Cortex of kidney (tissue), 1 donor: Measurements from ENCODE around the gene CHI3L1.

Experiments
- DNase-seq: peaks from one replicate; lab custom pipeline; 2025; lab: John Stamatoyannopoulos, UW

The CHI3L1 gene

DNA sequence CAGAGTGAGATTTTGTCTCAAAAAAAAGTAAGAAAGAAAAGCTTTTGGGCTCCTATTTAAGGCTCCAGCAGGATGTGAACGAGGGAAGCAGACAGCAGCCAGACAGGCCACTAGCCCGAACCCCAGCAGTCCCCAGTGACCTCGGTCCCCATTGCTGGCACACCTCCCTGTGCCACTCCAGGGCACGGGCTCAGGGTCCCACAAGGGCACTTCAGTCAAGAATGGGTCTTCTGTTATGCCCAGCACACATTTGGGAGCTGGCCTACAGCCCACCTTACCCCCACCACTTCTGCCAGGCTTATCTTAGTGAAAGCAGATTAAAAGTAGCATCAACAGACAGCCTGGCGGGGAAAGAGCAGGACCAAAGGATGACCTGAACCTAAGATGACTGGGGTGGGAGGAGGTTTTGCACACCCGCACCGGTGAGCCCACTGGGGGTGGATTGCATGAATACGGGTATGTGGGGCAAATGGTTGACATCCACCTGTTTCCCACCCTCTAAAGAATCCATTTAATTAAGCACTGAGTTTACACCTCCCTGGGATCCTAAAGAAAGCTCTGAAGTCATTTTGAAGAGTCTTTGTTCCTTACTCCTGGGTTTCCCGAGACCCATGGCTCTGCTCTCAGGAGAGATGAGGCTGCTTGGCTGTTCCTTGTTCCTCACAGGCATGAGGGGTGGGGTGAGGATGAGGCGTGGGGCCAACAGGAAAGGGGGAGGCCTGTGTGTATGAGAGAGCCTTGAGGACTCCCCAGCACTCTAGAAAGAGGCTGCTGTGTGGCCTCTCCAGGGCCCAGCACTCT is 4.7 kb downstream of the CHI3L1 start:
- no peak for DNase-seq

DNA sequence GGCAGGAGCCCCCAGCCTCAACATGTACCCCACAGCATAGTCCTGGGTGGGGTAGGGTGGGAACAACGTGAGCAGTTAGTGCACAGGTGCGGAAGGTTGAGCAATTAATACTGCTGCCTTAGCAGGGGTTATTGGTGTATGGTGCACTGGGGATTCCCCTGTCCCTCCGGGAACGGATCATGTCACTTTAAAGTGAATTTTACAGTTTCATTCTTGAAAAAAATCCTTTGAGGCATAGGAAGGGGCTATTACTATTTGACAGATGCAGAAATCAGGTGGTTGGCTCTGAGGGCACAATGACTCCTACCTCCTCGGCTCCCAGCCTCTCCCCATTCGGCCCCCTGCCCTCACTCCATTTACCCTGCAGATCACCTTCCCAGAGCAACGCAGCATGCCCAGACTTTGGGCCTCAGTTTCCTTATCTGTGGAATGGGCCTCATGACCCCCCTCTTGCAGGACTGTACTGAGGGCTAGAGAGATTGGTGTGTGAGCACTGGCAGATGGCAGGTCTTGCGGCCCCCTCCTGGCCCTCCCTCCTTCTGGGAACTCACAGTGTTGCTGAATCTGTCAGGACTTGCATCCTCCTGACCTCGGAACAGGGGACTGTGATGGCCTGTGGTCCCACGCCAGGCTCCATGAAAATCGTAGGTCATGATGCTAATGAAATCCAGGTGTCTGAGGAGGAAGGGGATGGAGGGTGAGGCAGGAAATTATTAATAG is 5.7 kb downstream of the CHI3L1 start:
- DNase-seq: no peak

DNA sequence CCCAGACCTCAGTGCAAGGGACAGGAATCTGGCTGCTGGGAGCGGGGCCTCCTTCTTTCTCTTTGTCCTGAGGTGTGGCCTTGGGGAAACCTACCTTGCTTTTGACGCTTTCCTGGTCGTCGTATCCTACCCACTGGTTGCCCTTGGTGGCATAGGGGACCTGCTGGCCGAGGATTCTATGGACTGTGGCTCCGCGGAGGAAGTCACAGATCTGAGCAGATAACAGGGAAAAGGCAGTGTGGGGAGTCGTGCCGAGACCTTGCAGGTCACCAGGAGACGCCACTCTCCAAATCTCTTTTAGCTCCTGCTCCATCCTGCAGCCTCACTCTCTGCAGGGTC is 6.9 kb downstream of the CHI3L1 start:
- no peak for DNase-seq

DNA sequence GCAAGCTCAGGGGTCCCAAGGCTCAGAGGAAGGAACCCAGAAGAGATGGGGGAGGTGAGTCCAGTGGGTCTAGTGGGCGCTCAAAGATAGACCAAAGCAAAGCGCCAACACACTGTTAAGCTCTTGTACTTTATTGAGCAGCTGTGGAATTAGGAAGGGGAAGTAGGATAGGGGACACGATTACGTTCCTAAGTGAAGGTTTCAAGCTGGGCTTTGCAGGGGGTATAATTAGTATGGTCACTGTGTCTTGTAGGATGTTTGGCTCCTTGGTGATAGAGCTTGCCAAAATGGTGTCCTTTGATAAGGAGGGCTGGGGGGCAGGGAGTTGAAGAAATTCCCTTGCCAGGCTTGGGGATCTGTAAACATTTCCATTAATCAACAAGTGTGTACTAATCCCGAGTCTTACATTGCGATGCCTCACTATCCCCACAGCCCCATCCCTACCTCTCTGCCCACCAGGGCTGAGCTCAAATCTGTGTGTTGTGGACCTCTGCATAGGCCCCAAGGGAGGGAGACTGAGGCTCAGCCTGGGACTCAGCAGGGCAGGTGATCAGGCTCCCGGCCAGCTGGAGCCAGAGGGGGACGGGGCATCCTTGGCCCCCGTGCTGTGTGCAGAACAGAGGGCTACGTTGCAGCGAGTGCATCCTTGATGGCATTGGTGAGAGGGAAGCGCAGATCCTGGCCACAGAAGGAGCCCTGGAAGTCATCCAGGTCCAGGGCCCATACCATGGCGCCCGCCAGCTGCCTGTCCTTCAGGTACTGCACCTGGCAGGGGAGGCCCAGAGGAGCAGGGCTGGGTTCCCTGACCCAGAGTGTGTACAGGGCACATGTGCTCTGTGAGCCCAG is 7.5 kb downstream of the CHI3L1 start:
- DNase-seq: no peak

DNA sequence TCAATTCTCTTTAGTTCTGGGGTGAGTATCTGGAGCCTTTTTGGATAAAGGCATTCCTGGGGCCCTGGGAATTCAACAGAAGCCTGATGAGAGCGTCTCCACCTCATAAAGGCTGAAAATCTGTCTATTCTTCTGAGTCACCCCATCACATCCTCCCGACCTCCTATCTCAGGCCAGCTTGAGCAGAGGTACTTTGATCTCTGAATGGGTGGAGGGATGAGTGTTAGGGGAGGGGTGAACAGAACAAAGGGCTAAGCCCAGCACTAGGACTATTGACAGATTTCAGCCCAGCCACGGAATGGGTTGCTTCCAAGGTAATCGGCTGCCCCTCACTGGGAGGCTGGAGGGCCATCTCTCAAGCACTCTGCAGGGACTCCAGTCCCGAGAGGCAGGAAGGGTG is 8.4 kb downstream of the CHI3L1 start:
- DNase-seq: no peak

DNA sequence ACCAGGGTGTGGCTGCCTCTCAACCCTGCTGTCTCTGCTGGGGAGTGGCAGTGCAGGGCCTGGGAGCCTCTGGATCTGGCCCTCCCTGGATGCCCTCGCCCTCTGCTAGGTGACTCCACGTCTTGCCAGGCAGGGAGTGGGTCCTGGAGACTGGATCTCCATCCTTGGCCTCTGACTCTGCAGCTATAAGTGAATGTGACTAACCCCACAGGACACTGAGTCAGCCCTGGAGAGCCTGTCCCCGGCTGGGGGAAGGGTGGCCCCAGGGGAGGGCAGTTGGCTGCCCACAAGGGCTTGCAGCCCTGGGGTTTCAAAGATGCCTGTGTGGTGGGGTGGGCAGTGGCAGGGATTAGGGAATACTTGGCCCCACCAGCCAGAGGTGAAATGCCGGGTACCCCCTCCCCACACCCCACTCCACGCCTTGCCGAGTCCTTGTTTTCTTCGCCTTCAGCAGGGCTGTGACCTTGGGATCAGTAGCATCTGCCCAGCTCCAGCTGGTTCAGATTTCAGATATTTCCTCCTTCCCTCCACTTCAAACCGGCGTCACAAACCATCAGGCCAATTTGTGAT is 8.9 kb downstream of the CHI3L1 start:
- DNase-seq: no peak

DNA sequence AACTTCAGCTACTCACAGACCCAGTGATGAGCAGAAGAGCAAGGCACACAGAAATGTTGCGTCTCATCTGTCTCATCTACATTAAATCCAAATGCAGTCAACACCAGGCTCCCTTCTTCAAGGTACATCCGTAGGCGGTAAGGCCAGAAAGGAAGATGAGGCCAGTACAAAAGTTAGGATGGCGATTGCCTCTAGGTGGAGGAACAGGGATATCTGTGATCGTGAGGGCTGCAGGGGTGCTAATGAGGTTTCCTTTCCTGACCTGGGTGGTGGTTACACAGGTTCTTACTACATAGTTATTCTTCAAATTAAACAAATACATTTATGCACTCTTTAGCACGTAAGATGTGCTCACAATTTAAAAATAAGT is 9.5 kb downstream of the CHI3L1 start:
- no peak for DNase-seq

DNA sequence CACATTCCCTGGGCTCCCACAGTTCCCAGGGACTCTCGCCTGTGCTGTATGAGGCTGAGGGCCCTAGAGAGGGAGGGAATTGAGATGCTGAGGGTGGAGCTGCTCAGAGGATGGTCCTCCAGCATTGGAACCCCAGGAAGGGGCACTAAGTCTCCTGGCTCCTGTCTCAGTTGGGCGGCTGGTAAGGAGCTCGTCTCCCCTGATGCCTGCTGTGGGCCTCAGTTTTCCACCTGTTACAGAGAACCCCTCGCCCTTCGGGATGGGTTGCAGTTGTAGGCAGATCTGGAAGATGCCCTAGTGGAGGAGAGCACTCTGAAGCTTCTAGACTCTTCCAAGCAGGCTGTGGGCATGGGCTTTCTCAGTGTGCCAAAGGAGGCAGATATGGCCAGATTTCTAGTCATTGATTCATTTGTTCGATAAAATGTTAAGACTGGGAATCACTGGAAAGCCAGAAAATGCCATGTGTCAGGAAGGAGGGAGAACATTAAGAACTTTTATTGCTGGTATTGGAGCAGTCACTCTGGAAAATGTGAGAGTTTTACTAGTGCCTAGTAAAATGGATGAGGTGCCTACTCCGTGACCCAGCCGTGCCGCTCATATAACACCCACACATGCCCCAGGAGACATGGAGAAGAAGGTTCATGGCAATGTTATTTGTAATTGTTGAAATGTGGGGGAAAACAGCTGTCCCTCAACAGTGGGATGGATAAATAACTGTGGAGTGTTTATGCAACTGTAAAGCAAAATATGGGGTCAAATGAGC is 10.1 kb downstream of the CHI3L1 start:
- DNase-seq: no peak

DNA sequence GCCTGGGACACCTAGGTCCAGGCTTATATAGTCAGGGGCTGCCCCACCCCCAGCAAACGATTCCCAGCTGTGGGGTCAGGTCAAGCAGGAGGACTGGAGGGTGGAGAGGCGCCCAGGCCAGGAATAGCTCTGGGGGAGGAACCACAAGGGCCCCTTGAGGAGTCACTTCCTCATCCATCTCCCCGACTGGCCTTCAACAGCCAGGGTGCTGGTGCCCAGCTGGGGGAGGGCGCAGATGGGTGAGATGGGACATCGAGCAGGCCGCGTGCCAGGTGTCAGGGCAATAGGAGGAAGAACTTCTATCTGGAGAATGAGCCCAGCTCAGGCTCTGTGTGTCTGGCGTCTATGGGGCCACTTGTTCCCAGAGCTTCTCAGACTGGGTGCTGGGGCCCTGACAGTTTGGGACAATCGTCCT is 10.7 kb downstream of the CHI3L1 start:
- DNase-seq: no peak

DNA sequence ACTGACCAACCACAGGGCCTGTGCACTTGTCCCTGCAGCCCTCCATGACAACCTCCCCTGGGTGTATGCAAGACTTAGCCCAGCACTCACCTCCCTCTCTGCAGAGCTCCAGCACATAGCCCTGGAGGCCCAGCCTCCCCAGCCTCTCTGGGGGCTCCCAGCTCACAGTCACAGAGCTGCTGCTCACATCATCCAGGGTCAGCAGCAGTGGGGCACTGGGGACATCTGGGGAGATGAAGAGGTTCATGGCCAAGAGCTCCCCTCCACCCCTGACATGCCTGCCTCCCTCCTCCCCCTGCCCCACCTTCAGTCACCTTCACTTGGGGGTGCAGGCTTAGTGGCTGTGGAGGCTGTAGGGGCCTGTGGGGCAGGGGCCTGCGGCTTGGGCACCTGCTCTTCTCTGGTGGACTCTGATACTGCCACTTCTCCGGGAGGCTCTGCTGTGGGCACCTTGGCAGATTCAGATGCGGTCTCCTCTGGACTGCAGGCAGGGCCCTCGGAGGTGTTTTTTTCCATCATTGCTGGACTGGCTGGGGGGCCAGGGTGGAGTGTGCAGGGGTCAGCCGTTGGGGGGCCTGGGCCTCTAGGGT is 11.2 kb downstream of the CHI3L1 start, which contains the start of gene MYBPH:
TSS of gene MYBPH (minus strand) at position 590 of the 590 bp plus-strand sequence. CDS start at position 519, 71 bp downstream.
- no peak for DNase-seq

DNA sequence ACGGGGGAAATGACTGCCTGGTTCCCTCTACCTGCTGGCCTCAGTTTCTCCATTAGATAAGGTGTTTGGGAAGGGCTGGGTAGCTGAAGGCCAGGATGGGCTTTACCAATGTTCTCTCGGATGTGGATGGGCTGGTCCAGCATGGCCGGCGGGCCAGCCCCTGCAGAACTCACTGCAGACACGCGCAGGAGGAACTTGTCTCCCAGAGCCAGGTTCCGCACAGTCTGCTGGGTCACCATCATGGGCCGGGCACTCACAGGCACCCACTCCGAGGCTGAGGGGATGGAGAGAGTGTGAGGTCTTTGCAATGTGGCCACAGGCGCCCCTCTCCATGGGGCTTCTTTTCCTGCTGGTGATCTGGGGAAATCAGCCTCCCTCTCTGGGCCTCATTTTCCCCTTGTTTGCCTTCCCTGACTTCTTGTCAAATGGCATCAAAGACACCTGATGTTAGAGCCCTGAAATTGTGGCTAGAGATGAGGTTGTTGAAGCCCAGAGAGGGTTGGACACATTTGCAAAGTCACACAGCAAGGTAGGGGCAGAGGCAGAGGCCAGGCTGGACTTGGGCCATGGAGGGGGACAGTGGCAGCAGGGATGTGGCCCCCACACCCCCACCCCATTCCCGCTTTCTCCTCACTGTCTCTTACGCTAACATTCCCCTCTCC is 12.0 kb downstream of the CHI3L1 start:
- DNase-seq: no peak

DNA sequence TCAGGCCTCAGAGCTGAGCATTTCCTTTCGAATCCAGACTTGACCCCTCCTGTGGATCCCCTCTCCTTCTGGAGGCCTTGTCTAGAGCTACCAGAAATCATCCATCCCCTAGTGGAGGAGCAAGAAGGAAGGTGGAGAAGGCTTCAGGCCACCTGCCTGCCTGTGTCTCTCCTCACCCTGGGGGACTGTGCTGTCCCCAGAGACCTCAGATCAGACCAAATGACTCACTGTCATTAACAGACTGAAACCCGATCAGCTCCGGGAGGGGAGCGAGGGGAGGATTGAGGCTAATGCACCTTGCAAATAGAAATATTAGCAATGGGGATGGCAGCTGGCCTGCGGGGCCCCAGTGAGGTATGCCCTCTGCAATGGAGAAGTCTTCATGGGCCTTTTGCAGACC is 12.9 kb downstream of the CHI3L1 start:
- DNase-seq: no peak

DNA sequence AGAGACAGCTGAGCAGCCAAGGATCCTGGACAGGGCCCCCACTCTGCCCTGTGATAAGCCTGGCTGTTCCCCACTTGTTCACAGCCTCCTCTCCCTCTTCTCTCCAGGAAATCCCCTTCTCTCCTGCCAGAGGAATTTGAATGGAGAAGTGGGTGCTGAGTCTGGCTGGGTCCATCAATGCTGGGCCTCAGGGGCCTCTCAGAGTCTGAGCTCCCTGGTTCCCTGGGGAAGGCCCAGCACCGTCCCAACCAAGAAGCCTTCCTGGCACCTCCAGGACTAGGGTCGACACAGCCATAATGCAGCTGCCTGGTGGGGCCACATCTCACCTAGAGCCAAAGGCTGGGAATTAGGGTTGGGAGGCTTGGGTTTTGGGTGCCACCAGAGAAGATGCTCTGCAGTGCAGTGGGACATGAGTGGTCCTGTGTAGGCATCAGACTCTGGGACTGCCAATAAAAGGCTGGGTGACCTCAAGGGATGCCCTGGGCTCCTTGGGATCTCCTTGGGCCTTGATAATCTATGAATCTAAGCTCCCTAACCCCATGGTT is 13.4 kb downstream of the CHI3L1 start:
- DNase-seq: no peak

DNA sequence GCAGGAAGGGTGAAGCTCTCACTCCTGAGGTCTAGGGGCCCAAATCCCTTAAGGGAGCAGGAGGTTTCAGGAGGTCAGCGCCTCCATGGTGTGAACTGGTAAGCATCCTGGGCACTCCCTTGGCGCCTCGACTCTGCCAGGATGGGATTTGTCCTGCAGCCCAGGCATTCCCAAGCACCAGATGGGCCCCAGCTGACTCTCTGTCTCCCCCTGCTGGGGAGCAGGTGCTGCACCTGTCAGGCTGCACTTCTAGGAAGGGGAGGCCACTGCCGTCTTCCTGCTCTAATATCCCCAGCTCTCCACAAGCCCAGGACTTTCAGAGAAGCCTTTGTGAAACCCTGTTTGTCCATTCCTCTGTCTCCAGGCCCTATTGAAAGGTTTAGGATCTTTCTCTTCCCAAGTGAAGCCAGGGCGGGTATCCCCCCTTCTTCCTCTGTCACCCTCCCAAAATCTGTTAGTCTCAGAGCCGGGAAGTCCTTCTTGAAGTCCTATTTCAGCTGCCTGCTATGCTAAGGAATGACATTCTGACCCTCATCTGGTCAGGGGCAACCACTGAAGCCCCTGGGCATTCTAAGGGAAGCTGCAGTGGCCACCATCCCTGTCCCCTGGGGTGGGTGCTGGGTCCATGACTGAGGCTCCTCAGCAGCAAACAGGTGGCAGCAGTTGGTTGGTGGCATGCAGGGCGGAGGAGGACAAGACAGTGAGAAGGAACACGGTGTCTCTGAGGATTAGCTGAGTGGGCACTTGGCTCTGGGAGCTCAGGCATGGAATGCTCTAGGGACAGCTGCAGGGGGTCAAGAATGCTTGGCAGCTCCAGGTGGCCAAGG is 14.1 kb downstream of the CHI3L1 start:
- no peak for DNase-seq

DNA sequence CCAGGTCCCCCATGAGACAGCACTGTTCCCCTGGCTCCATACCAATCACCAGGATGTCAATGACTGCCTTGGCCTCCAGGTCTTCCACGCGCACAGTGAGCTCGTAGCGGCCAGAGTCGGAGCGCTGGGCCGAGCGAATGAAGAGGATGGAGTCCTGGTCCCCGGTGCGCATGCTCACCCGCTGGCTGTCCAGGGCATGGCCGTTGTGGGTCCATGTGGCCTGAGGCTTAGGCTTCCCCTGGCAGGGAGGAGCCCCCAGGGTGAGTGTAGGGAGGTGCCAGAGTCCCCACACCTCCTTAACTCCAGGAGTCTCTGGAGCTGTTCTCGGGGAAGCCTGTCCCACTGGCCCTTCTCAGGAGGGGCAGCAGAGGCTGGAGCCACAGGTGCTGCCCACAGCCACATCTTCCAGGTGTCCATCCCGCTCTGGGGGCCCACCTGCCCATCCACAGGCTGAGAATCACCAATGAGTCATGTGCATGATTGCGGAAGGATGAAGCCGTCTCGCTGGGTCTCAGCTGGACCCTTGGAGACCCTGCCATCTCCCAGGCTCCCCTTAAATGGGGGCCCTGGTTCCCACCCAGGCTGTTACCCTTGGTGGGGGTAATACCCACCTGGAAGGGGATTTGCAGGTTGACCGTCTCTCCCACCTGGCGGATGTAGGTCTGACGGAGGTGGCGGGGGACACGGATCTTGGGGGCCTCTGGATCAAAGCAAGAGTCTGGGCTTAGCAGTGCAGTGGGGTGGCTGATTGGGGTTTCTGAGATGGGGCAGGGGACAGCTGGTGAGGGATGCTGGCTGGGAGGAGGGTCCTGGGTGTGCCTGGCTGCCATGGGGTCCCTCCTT is 14.9 kb downstream of the CHI3L1 start:
- no peak for DNase-seq

DNA sequence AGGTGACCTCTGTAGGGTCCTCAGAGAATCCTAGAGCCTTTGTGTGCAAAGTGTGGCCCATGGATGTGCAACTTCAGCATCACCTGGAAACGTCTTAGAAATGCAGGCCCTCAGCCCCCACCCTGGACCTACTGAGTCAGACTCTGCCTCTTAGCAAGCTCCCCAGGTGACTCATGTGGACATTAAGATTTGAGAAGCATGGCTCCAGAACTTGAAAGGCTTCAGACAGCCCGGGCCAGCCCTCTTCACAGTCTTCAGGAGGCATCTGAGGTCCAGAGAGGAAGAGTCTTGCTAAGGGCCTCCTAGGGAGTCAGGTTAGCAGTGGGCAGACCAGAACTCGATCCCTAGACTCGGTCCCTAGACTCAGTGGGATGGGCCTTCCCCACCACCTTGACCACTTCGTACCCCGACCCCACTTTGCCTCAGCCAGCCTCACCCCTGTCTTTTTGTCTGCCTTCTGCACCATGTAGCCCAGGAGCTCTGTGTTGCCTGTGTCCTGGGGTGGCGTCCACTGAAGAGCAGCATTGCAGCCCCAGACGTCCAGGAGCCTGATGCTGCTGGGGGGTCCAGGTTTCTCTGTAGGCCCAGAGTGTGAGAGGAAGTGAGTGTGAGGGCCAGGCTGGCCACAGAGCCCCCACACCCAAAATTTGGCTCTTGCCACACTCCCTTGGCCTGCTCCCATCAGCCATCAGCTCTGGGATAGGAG is 15.7 kb downstream of the CHI3L1 start:
- DNase-seq: no peak

DNA sequence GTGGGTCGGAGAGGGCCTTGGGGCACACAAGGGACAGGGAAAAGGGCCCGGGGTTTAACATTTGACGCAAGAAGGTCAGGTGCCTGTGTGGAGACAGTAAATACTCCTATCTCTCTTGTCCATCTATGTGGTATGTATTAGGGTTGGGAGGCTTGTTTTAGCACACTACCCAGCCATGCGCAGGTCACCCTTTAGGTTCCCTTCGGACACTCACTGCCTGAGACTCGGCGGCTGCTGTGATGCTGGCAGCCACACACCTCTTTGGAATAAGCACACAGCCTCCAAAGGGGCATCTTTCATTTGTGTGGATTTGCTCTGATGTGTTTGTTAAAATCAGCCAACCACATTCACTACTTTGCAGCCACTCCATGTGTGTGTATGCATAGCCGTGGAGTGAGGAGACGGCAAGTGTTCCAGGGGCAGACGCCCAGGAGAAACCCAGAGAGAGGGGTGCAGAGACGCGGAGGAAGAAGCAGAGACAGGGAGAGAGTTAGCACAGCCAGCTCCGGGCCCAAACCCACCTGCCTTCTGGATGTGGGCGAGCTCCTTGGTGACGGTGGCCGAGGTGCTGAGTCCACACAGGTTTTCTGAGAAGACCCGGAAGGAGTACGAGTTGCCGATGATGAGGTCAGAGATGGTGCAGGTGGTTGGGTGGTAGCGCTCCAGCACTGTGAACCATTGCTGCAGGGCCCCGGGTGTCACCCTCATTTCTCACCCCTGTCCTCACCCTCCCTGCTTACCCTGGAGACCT is 16.6 kb downstream of the CHI3L1 start:
- DNase-seq: no peak
